Measurements from ENCODE around the gene CDKL5.
A peak's percentile ranks its signal among the peaks of the same experiment; 100 is the strongest.

The CDKL5 gene

GRCh38 chrX:18661273-18661672 is 235.9 kb downstream of the CDKL5 start:
- no peak for DNase-seq (ENCODE audit: low read depth)
- no peak for TF ChIP-seq CTCF (conservative IDR thresholded peaks at IDR 0.05; ENCODE audit: low read depth, low read length)
- no peak overlapping the region for H3K4me3 ChIP-seq (ENCODE audit: low read depth, low read length)

- no peak overlapping the region for H3K4me3 ChIP-seq (ENCODE audit: low read depth, low read length)
- DNase-seq (ENCODE audit: low read depth) = no peak
- no peak for TF ChIP-seq CTCF (conservative IDR thresholded peaks at IDR 0.05; ENCODE audit: low read depth, low read length)
Observed at GRCh38 chrX:18664947-18665346, 239.5 kb downstream of the CDKL5 start.

GRCh38 chrX:18666614-18667013 is 241.2 kb downstream of the CDKL5 start:
- no peak for TF ChIP-seq CTCF (conservative IDR thresholded peaks at IDR 0.05; ENCODE audit: low read depth, low read length)
- DNase-seq (ENCODE audit: low read depth) = no peak
- H3K4me3 ChIP-seq (ENCODE audit: low read depth, low read length) = no peak overlapping the region

- H3K4me3 ChIP-seq (ENCODE audit: low read depth, low read length) = no peak overlapping the region
- no peak for TF ChIP-seq CTCF (conservative IDR thresholded peaks at IDR 0.05; ENCODE audit: low read depth, low read length)
- DNase-seq (ENCODE audit: low read depth) = no peak
Observed at GRCh38 chrX:18668071-18668835, 242.8 kb downstream of the CDKL5 start.

- no peak for TF ChIP-seq CTCF (conservative IDR thresholded peaks at IDR 0.05; ENCODE audit: low read depth, low read length)
- no peak within 1 kb of the TSS for H3K4me3 ChIP-seq (ENCODE audit: low read depth, low read length)
- no peak for DNase-seq (ENCODE audit: low read depth)
Observed at GRCh38 chrX:18672008-18672407, 246.6 kb downstream of the CDKL5 start, which contains the start of gene RS1. TSS of gene RS1 (minus strand) at chrX:18672108. CDS start at chrX:18672068, 40 bp downstream.

- TF ChIP-seq CTCF (conservative IDR thresholded peaks at IDR 0.05; ENCODE audit: low read depth, low read length) = no peak
- no peak for DNase-seq (ENCODE audit: low read depth)
- H3K4me3 ChIP-seq (ENCODE audit: low read depth, low read length) = peak overlapping the region; percentile 57
Observed at GRCh38 chrX:18674417-18674787, 249.0 kb downstream of the CDKL5 start.

All from choroid plexus epithelial cell (primary cell).